GM18520 (cell line): ENCODE measurements around the gene RPL36.
"Not testable (repeated sequence)": the region's sequence is repeated elsewhere in the genome, so short reads cannot be mapped to it uniquely, and the experiment has no call there.

ENCODE experiments used
- ATAC-seq: cut with Tn5 transposase; IDR thresholded peaks from one replicate; pipeline ENCODE4 v1.9.1; 2021; ENCODE audit not compliant: unreplicated experiment

The RPL36 gene

GRCh38 chr19:5688262-5688881, 1.7 kb upstream of the RPL36 start:
- ATAC-seq: not testable (repeated sequence)

GRCh38 chr19:5690955-5691821, 1.1 kb downstream of the RPL36 start:
- ATAC-seq: no peak

GRCh38 chr19:5691822-5692722, 2.0 kb downstream of the RPL36 start:
- no peak for ATAC-seq

GRCh38 chr19:5692723-5693194, 2.7 kb downstream of the RPL36 start:
- no peak for ATAC-seq

- no peak for ATAC-seq
Measured at GRCh38 chr19:5693195-5694166, 3.4 kb downstream of the RPL36 start.

GRCh38 chr19:5694167-5694955, 4.3 kb downstream of the RPL36 start:
- no peak for ATAC-seq

- no peak for ATAC-seq
Measured at GRCh38 chr19:5694956-5695648, 5.0 kb downstream of the RPL36 start.

- no peak for ATAC-seq
Measured at GRCh38 chr19:5695649-5696195, 5.6 kb downstream of the RPL36 start.

- ATAC-seq: no peak
Measured at GRCh38 chr19:5696196-5697021, 6.3 kb downstream of the RPL36 start.

- no peak for ATAC-seq
Measured at GRCh38 chr19:5697022-5697889, 7.2 kb downstream of the RPL36 start.

- ATAC-seq: no peak
Measured at GRCh38 chr19:5697890-5698634, 8.0 kb downstream of the RPL36 start.

- no peak for ATAC-seq
Measured at GRCh38 chr19:5698635-5699422, 8.7 kb downstream of the RPL36 start.

GRCh38 chr19:5700455-5701092, 10.5 kb downstream of the RPL36 start:
- ATAC-seq: no peak

- not testable (repeated sequence) for ATAC-seq
Measured at GRCh38 chr19:5702053-5702410, 11.9 kb downstream of the RPL36 start.
